DMS53 treated with DMSO at 0.1 percent for 48 hours (cell line): ENCODE results near the gene BTBD10.

Experiments used
- DNase-seq: peaks from one replicate; lab custom pipeline; 2025; ENCODE audit not compliant: unreplicated experiment; lab: John Stamatoyannopoulos, UW

BTBD10 gene

DNA sequence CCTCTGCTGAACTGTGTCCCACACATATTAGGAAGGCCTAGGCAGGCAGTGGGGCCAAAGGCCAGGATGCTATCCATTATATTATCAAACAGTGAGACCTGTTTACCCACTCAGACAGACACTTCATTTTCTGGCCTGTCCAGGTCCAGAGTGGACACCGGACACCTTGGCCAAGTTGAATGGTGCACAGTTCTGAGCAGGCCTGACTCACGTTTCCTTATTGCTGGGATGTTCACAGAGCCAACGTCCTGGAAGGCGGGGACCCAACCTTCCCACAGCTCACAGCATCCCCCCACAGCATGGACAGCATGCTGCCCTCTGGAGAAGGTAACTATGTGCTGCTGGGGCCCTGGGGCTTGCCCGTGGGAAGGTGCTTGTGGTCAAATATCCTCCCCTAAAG is 86.6 kb downstream of the BTBD10 start:
- DNase-seq: no peak

- no peak for DNase-seq
Measured at GRCh38 chr11:13375798-13376197, 87.2 kb downstream of the BTBD10 start.

GRCh38 chr11:13373216-13373615 is 89.8 kb downstream of the BTBD10 start:
- DNase-seq: no peak

- DNase-seq: no peak
Measured at GRCh38 chr11:13368041-13368446, 95.0 kb downstream of the BTBD10 start.

DNA sequence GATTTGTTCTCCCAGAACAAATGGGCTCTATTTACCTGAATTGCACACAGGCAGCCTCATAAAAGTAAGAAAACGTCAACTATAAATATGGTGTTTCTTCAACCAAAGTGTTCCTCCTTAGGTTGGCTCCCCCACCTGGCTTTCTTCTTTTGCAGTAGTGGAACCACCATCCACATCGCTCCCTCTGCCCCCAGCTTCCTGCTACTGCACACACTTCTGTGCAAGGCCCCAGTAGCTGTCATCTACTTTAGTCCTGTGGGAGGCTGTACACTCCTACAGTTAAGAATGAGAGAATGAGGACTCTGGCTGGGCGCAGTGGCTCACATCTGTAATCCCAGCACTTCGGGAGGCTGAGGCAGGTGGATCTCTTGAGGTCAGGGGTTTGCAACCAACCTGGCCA is 95.9 kb downstream of the BTBD10 start:
- DNase-seq: no peak

DNA sequence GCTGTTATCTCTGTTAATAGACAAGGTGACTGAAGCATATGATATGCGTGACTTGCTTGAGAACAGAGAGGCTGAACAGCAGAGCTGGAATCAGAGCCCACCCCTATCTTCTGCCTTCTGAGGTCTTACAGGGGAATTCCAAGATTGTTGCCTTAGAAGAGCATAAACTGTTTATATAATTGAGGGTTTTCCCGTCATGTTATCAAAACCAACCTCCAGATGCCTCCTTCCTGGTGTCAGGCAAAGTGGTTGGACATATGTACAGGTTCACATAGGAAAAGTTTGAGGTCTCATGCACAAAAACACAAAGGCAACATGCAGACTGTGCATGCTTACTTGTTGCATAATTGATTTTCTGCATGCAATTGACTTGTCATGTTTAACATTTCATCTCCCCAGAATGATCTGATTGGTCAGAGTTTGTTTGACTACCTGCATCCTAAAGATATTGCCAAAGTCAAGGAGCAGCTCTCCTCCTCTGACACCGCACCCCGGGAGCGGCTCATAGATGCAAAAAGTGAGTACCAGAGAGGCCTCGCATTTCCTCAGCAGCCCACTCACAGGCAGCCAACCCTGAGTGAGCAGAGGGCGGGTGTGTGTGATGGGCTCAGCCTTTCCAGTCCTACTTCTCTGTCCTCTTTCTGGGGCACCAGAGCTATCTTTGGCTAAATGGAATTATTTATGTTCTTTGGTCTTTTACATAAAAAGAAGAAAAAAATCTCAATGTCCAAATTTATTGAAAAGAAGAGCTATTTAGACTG is 96.6 kb downstream of the BTBD10 start:
- DNase-seq: no peak

DNA sequence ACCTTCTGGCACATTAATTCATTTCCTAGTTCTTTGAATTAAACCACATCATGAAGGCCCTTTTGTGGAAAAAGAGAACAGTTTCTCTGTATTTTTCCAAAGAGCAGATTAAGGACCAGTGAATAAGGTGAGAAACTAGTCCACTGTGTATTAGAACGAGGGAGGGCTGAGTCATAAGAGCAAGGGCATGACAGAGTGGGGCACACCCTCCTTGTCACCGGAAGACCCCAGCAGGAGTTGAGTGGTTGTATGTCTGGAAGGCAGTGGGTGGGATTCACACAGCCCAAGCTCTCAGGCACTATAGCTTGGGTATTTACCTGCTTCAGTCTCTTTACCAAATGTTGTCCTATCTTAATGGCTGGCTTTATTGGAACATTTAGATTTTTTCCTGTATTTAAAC is 98.6 kb downstream of the BTBD10 start:
- DNase-seq: no peak

DNA sequence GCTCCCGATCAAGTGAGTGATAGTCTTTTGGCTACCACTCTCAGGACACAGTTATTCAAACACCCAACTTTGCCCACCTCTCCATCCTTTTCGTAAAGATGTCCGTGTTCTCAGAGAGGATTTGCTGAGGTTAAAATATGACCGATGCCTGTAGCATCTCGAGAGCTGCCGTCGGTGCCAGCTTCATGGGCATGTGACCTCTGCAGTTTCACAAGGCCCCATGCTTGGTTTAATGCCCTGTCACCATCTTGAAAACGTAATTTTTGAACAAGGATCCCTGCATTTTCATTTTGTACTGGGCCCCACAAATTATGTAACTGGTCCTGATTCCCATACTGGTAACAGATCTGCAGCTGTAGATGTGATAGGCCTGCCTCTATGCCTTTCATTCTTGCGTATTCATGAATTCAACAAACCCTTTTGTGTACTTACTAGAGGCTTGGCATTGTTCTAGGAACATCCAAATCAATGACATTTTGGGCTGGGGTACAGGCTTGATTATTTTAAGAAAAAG is 100.4 kb downstream of the BTBD10 start:
- no peak for DNase-seq

- no peak for DNase-seq
Measured at GRCh38 chr11:13358596-13359270, 104.3 kb downstream of the BTBD10 start.

DNA sequence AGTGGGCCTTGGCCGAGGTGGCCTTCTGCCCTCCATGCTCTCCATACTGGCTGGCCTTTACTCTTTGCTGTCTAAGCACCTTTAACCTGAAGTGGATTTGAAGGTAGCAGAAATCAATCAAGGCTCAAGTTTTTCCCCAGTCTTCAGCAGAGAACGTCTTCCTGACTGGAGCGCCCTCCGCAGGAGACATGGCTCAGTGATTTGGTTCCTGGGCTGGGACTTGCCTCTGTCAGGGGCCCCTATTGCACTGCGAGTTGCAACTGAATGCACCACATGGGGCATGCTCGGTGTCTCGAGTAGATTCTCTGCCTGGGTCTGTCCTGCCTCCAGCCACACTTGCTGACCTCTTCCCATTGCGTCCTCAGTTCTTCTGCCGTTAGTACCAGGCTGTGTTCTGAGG is 105.8 kb downstream of the BTBD10 start:
- no peak for DNase-seq

GRCh38 chr11:13355191-13355590 is 107.8 kb downstream of the BTBD10 start:
- no peak for DNase-seq

GRCh38 chr11:13354335-13354734 is 108.7 kb downstream of the BTBD10 start:
- DNase-seq: no peak

- no peak for DNase-seq
Measured at GRCh38 chr11:13352711-13353110, 110.3 kb downstream of the BTBD10 start.

GRCh38 chr11:13349581-13349980 is 113.4 kb downstream of the BTBD10 start:
- no peak for DNase-seq

GRCh38 chr11:13349046-13349445 is 114.0 kb downstream of the BTBD10 start:
- no peak for DNase-seq

GRCh38 chr11:13348305-13348704 is 114.7 kb downstream of the BTBD10 start:
- no peak for DNase-seq

DNA sequence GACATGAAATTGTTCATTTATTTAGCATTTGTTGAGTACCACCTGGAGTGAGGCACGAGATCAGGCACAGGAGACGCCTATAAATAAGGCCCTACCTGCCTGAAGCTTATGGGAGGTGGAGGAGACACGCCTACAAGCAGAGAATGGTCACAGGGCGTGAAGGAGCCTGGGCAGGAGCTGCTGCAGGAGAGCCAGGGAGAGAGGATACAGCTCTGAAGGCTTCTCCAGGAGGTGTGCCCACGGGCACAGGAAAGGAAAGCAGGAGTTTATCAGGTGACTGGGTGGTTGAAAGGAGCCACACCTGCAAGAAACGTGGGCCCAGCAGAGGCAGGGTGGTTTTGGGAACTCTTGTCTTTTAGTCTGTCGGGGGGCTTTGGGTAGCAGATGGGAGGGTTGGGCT is 115.1 kb downstream of the BTBD10 start:
- DNase-seq: no peak

GRCh38 chr11:13346470-13346869 is 116.6 kb downstream of the BTBD10 start:
- DNase-seq: no peak

DNA sequence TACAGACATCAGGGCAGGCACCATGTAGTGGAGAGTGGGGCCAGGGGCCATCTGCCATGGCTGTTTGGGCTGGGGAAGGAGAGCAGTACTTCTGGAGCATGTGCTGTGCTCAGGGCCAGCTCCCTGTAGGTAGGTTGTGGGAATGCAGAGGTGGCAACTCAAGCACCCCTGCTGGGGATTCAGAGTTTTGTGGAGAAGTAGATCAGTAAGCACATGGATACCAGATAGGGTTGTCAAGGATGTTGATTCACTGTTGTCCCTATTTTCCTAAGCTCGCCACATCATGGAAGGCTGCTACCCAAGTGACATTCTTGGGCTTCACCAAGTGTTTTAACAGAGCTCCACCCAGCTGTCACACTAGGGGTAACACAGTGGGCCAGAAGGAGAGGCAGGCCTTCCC is 118.2 kb downstream of the BTBD10 start:
- no peak for DNase-seq

DNA sequence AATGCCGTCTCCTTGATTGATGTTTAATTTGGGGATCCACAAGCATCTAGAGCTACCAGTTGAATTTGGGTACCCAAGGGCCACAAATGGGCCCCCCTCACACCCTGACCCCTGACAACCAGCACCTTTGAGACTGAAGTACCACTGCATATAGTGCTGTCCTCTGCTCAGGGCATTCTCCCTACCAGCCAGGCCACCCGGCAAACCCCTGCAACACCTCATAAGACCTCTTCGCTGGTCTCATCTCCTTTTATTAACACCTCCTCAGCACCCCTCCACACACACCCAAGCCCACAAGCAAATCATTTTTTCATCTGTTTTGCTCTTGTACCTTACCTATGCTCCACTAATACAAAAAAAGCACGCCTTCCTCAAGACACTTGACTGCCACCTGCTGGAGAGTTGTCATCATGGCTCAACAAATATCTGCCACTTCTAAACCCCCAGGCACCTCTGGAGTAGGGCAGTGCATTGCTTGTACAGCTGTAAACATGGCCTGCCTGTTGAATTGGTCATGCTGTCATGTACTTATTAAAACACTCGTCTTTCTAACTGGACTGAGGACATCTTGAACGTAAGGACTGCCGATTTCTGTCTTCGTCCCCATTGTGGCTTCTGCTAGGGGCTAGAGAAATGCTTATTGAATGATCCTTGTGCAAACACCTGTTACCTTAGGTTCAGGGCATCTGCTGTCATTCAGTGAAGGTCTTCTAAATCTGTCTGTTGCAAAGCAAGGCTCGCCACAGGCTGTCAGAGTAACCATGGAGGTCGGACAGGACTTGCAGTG is 118.9 kb downstream of the BTBD10 start:
- DNase-seq: peak; percentile 75

DNA sequence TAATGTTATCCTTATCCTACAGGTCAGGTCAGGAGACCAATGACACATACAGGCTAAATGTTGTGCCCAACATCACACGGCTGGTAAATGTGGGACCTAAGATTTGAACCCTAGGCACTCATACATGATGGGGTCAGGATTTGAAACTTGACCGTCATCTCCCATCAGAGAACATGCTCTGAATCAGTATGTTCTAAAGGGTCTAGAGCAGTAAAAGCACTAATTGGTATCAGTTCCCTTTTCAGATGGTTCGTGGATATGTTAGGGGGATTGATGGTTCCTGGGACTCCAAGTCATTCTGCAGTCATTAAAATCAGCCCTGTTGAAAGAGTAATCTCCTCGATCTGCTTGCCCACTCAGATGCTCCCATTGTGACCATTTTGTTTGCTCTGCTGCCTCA is 120.0 kb downstream of the BTBD10 start:
- DNase-seq: no peak

GRCh38 chr11:13341026-13341425 is 122.0 kb downstream of the BTBD10 start:
- no peak for DNase-seq
